Measurements from ENCODE around the gene GPR183. TPM values are rescaled to one million over a fixed set of nuclear protein-coding genes. Genes with fewer than 3 reads are reported as not detected.

GPR183 gene
- total and polyA plus RNA-seq, 2 of the 8 experiments (the other 6 are each of a cell fraction or from before 2014, with no cell fraction given) = not detected

- H3K4me2 ChIP-seq (ENCODE audit: insufficient read depth in 1 of 2, low read depth in 2 of 2, low read length in 2 of 2) = no peak overlapping the region
- H3K23me2 ChIP-seq (ENCODE audit: low read depth, low read length) = no peaks in the 10 kb centered on the region
- H3K4me3 ChIP-seq (ENCODE audit: extremely low read depth in 1 of 4, insufficient read depth in 2 of 4, low read depth in 3 of 4, low read length in 4 of 4) = no peak overlapping the region
- H3K4me1 ChIP-seq (replicated peaks in 1 of 4; ENCODE audit: control insufficient read depth in 3 of 4, insufficient read depth in 4 of 4, low read length in 3 of 4) = no peaks in the 10 kb centered on the region
- H3K9me3 ChIP-seq (ENCODE audit: insufficient read depth in 2 of 2, low read depth in 1 of 2, low read length in 1 of 2) = no peaks in the 10 kb centered on the region
- POLR2A ChIA-PET (ENCODE audit: partially characterized antibody) = no interaction called here
- no peak overlapping the region for H3K14ac ChIP-seq (ENCODE audit: insufficient read length)
- H3K27ac ChIP-seq (ENCODE audit: low read depth, low read length) = no peak overlapping the region
- CTCF ChIA-PET (ENCODE audit: partially characterized antibody) = interaction anchor here (0.5 to 2.0 kb wide), 4 partner anchors 9 to 75 kb away, joined by 3 to 6 read pairs (median 4); no protein-coding TSS in a partner anchor
- DNase-seq (ENCODE audit: low read depth in 1 of 2, low spot score in 2 of 2) (no peak), FAIRE-seq (no peak)
- no peaks in the 10 kb centered on the region for H3K36me3 ChIP-seq (ENCODE audit: control insufficient read depth in 2 of 4, insufficient read depth in 4 of 4, low read length in 3 of 4)
- no peak overlapping the region for H4K8ac ChIP-seq (ENCODE audit: extremely low read depth, insufficient read depth, low read length)
- H3K18ac ChIP-seq (ENCODE audit: extremely low read depth, low read length) = no peak overlapping the region
- 94% methylated on average over 8 of the region's 8 CpGs; no CpG with 5 or more reads in 1 of the 2 experiments for WGBS, 2 experiments (ENCODE audit: extremely low coverage in 1 of 2, insufficient coverage in 1 of 2, insufficient read length in 1 of 2, insufficient replicate concordance in 2 of 2, low coverage in 1 of 2, low lambda C conversion rate in 2 of 2, missing lambda C conversion rate in 1 of 2)
- H2BK20ac ChIP-seq (ENCODE audit: low read length) = no peak overlapping the region
- no peak overlapping the region for H3K56ac ChIP-seq (replicated peaks; ENCODE audit: insufficient read length, low read depth, low read length)
- no peak overlapping the region for H2AK5ac ChIP-seq (ENCODE audit: low read depth, low read length)
- no peak overlapping the region for H4K5ac ChIP-seq (ENCODE audit: insufficient read length, low read depth, low read length)
- H3K4ac ChIP-seq (replicated peaks; ENCODE audit: insufficient read length, low read depth, low read length) = no peak overlapping the region
- H4K20me1 ChIP-seq (replicated peaks in 1 of 2; ENCODE audit: control insufficient read depth in 1 of 2, insufficient read depth in 2 of 2, low read length in 2 of 2) = peaks cover 3 to 6% of the 10 kb centered on the region in 2 experiments
- TF ChIP-seq JUND (IDR thresholded peaks at IDR 0.05; ENCODE audit: low read length) (no peak), SAP30 (IDR thresholded peaks at IDR 0.05; ENCODE audit: insufficient read depth, insufficient replicate concordance, low read length) (no peak), POLR2A (IDR thresholded peaks at IDR 0.05; ENCODE audit: control extremely low read depth in 1 of 2, low read depth in 2 of 2, low read length in 2 of 2) (no peak), BACH1 (IDR thresholded peaks at IDR 0.05; ENCODE audit: low read length) (no peak), EP300 (IDR thresholded peaks at IDR 0.05; ENCODE audit: borderline replicate concordance in 1 of 2, low read depth in 2 of 2, low read length in 2 of 2) (no peak), HDAC6 (IDR thresholded peaks at IDR 0.05; ENCODE audit: low read depth, low read length) (no peak), SUZ12 (IDR thresholded peaks at IDR 0.05; ENCODE audit: low read length) (no peak), RFX5 (IDR thresholded peaks at IDR 0.05; ENCODE audit: borderline replicate concordance, low read depth, low read length) (no peak), ZNF274 (IDR thresholded peaks at IDR 0.05; ENCODE audit: borderline replicate concordance, extremely low read depth, low read length) (no peak), RBBP5 (IDR thresholded peaks at IDR 0.05; ENCODE audit: borderline replicate concordance, low read depth, low read length) (no peak), CHD1 (IDR thresholded peaks at IDR 0.05; ENCODE audit: low read depth, low read length) (no peak), RXRA (IDR thresholded peaks at IDR 0.05; ENCODE audit: insufficient read depth, low read depth, low read length) (no peak), FOSL1 (IDR thresholded peaks at IDR 0.05; ENCODE audit: insufficient read depth, low read depth, low read length) (no peak)
- H2BK15ac ChIP-seq (ENCODE audit: low read length) = no peak overlapping the region
- no peak overlapping the region for H2BK5ac ChIP-seq (ENCODE audit: low read depth, low read length)
- no peak overlapping the region for H2AFZ ChIP-seq (ENCODE audit: low read length)
- no peak overlapping the region for H2BK12ac ChIP-seq (ENCODE audit: low read depth, low read length)
- no peak overlapping the region for H4K91ac ChIP-seq (replicated peaks; ENCODE audit: insufficient read length, low read length)
- H2BK120ac ChIP-seq (replicated peaks; ENCODE audit: low read depth, low read length) = no peak overlapping the region
- no peak overlapping the region for H3K23ac ChIP-seq (ENCODE audit: insufficient read length)
- no peaks in the 10 kb centered on the region for H3K79me2 ChIP-seq (ENCODE audit: control insufficient read depth in 1 of 2, insufficient read depth in 2 of 2, low read length in 2 of 2)
- no peak overlapping the region for H3K9ac ChIP-seq (replicated peaks in 1 of 4; ENCODE audit: extremely low read depth in 1 of 4, low read depth in 3 of 4, low read length in 3 of 4)
- no peaks in the 10 kb centered on the region for H3K79me1 ChIP-seq (ENCODE audit: low read depth, low read length)
- no peaks in the 10 kb centered on the region for H3K27me3 ChIP-seq (replicated peaks in 1 of 4; ENCODE audit: control insufficient read depth in 3 of 4, extremely low read depth in 1 of 4, insufficient read depth in 3 of 4, low read length in 3 of 4)
Measured at GRCh38 chr13:99305566-99305965, 1.6 kb downstream of the GPR183 start.
